Measurements from ENCODE around the gene FIBP. TPM values are rescaled to one million over a fixed set of nuclear protein-coding genes. Genes with fewer than 3 reads are reported as not detected.

The FIBP gene
- total RNA-seq, 1 experiment from 2014 or later = 105 TPM

DNA sequence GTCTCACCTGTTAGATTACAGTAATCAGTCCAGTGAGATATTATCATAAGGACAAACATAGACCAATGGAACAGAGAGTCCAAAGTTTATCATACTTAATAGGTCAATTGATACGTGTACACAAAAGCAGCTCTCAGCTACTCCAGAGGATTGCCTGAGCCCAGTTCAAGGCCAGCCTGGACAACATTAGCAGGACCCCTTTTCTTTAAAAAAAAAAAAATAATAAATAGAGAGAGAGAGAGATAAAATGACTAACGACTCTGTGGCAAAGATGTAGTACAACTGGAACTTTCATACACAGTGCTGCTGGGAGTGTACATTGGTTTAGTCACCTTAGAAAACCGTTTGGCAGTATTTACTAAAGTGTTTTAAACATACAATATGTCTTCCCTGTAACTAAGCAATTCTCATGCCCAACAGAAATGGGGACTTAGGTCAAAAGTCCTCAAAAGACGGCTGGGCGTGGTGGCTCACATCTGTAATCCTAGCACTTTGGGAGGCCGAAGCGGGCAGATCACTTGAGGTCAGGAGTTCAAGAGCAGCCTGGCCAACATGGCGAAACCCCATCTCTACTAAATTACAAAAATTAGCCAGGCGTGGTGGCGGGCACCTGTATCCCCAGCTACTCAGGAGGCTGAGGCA lies 43.9 kb downstream of the FIBP start:
- Histone ChIP-seq H3K79me2 (ENCODE audit: low read depth) (no peaks in the 10 kb centered on the region), H3F3A (ENCODE audit: insufficient read depth, low read depth) (peaks cover 21% of the 10 kb centered on the region), H3K4me3 (no peak overlapping the region), H3K27me3 (ENCODE audit: insufficient read depth, low read depth) (no peaks in the 10 kb centered on the region), H3K4me1 (replicated peaks; ENCODE audit: insufficient read depth) (no peaks in the 10 kb centered on the region), H3K36me3 (ENCODE audit: low read depth) (no peaks in the 10 kb centered on the region), H3K27ac (no peak overlapping the region), H4K20me1 (ENCODE audit: insufficient read depth) (no peaks in the 10 kb centered on the region), H2AFZ (no peak overlapping the region), H3K9me2 (ENCODE audit: insufficient read depth) (no peaks in the 10 kb centered on the region), H3K4me2 (no peak overlapping the region), H3K9me3 (ENCODE audit: insufficient read depth, low read depth) (no peaks in the 10 kb centered on the region)
- POLR2A ChIA-PET (ENCODE audit: unreplicated experiment) = interaction anchor here (0.6 to 0.7 kb wide), 2 partner anchors 95 to 209 kb away, joined by 3 to 4 read pairs; no protein-coding TSS in a partner anchor
- DNase-seq = no peak
- TF ChIP-seq, protein P1, sequence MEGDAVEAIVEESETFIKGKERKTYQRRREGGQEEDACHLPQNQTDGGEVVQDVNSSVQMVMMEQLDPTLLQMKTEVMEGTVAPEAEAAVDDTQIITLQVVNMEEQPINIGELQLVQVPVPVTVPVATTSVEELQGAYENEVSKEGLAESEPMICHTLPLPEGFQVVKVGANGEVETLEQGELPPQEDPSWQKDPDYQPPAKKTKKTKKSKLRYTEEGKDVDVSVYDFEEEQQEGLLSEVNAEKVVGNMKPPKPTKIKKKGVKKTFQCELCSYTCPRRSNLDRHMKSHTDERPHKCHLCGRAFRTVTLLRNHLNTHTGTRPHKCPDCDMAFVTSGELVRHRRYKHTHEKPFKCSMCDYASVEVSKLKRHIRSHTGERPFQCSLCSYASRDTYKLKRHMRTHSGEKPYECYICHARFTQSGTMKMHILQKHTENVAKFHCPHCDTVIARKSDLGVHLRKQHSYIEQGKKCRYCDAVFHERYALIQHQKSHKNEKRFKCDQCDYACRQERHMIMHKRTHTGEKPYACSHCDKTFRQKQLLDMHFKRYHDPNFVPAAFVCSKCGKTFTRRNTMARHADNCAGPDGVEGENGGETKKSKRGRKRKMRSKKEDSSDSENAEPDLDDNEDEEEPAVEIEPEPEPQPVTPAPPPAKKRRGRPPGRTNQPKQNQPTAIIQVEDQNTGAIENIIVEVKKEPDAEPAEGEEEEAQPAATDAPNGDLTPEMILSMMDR (conservative IDR thresholded peaks at IDR 0.05) = no peak
- no peak for TF ChIP-seq EZH2 (IDR thresholded peaks at IDR 0.05; ENCODE audit: low read depth)
- CTCF ChIA-PET = interaction anchor here (0.6 kb wide), 1 partner anchor 45 kb away, joined by 3 read pairs; no protein-coding TSS in a partner anchor
- BruUV-seq (replicated peaks) = no TSS peak
- intact Hi-C loops (cut with micrococcal nuclease; ENCODE audit: unreplicated experiment) = no loop called here

DNA sequence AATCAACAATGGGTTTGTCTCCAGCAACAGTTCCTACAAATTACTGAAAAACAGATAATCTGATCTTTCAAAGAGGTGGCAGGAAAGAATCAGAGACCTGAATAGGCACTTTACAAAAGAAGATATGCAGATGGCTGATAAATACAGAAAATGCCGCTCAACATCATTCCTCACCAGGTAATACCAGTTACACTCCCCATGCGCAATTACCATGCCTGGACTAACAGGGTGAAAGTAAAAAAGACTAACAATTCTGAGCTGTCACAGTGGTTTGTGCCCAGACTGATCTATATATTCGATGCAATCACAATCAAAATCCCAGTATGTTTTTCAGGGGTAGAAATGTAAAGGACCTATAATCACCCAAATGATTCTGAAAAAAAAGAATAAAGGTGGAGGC lies 44.5 kb downstream of the FIBP start:
- H3K4me1 ChIP-seq (replicated peaks; ENCODE audit: insufficient read depth) = no peaks in the 10 kb centered on the region
- POLR2A ChIA-PET (ENCODE audit: unreplicated experiment) = interaction anchor here (0.6 kb wide), 1 partner anchor 210 kb away, joined by 3 read pairs; no protein-coding TSS in a partner anchor
- no peaks in the 10 kb centered on the region for H3K9me2 ChIP-seq (ENCODE audit: insufficient read depth)
- no peak overlapping the region for H3K27ac ChIP-seq
- no peak for TF ChIP-seq EZH2 (IDR thresholded peaks at IDR 0.05; ENCODE audit: low read depth)
- TF ChIP-seq, protein P1 (conservative IDR thresholded peaks at IDR 0.05) = no peak
- BruUV-seq (replicated peaks) = no TSS peak
- no peak overlapping the region for H3K4me2 ChIP-seq
- H3K4me3 ChIP-seq = no peak overlapping the region
- H2AFZ ChIP-seq = no peak overlapping the region
- CTCF ChIA-PET = interaction anchor here (0.6 kb wide), 1 partner anchor 45 kb away, joined by 3 read pairs; no protein-coding TSS in a partner anchor
- H3K36me3 ChIP-seq (ENCODE audit: low read depth) = no peaks in the 10 kb centered on the region
- H3K9me3 ChIP-seq (ENCODE audit: insufficient read depth, low read depth) = no peaks in the 10 kb centered on the region
- peaks cover 17% of the 10 kb centered on the region for H3F3A ChIP-seq (ENCODE audit: insufficient read depth, low read depth)
- H3K27me3 ChIP-seq (ENCODE audit: insufficient read depth, low read depth) = no peaks in the 10 kb centered on the region
- intact Hi-C loops (cut with micrococcal nuclease; ENCODE audit: unreplicated experiment) = no loop called here
- DNase-seq = no peak
- no peaks in the 10 kb centered on the region for H3K79me2 ChIP-seq (ENCODE audit: low read depth)
- no peaks in the 10 kb centered on the region for H4K20me1 ChIP-seq (ENCODE audit: insufficient read depth)

DNA sequence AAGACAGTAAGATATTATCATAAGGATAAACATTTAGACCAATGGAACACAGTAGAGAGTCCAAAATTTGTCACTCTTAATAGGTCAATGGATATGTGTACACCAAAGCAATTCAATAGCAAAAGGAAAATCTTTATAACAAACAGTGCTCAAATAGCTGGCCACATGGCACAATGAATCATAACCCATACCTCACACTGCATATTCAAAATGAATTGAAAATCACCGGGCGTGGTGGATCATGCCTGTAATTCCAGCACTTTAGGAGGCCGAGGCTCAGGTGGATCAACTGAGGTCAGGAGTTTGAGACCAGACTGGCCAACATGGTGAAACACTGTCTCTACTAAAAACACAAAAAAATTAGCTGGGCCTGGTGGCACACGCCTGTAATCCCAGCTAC lies 46.1 kb downstream of the FIBP start:
- no peak overlapping the region for H2AFZ ChIP-seq
- BruUV-seq (replicated peaks) = no TSS peak
- CTCF ChIA-PET = interaction anchor here (0.7 kb wide), 1 partner anchor 10 kb away, joined by 18 read pairs; no protein-coding TSS in a partner anchor
- no peak overlapping the region for H3K27ac ChIP-seq
- no peaks in the 10 kb centered on the region for H3K27me3 ChIP-seq (ENCODE audit: insufficient read depth, low read depth)
- intact Hi-C loops (cut with micrococcal nuclease; ENCODE audit: unreplicated experiment) = no loop called here
- H3F3A ChIP-seq (ENCODE audit: insufficient read depth, low read depth) = peaks cover 13% of the 10 kb centered on the region
- TF ChIP-seq, protein P1 (conservative IDR thresholded peaks at IDR 0.05) = no peak
- TF ChIP-seq EZH2 (IDR thresholded peaks at IDR 0.05; ENCODE audit: low read depth) = no peak
- H3K9me2 ChIP-seq (ENCODE audit: insufficient read depth) = no peaks in the 10 kb centered on the region
- no peaks in the 10 kb centered on the region for H4K20me1 ChIP-seq (ENCODE audit: insufficient read depth)
- H3K36me3 ChIP-seq (ENCODE audit: low read depth) = no peaks in the 10 kb centered on the region
- no peak for DNase-seq
- no peak overlapping the region for H3K4me3 ChIP-seq
- no peaks in the 10 kb centered on the region for H3K79me2 ChIP-seq (ENCODE audit: low read depth)
- H3K4me1 ChIP-seq (replicated peaks; ENCODE audit: insufficient read depth) = no peaks in the 10 kb centered on the region
- POLR2A ChIA-PET (ENCODE audit: unreplicated experiment) = no interaction called here
- no peak overlapping the region for H3K4me2 ChIP-seq
- peaks cover 2% of the 10 kb centered on the region; the same call in 1 of the 2 replicates for H3K9me3 ChIP-seq (ENCODE audit: insufficient read depth, low read depth)

Measured in PC-9 (cell line).